B cell (primary cell): ENCODE measurements around the gene RSPH10B2. TPM values are rescaled to one million over a fixed set of nuclear protein-coding genes. Genes with fewer than 3 reads are reported as not detected.
"Not testable (repeated sequence)": the region's sequence is repeated elsewhere in the genome, so short reads cannot be mapped to it uniquely, and the experiment has no call there.

Source experiments
- ATAC-seq: fragments of 200-7000 bp; cut with Tn5 transposase; one replicate; pipeline ENCODE4 v1.10.0; 2021; ENCODE audit warnings: low read depth, mild to moderate bottlenecking, moderate number of reproducible peaks, moderate library complexity
- CTCF ChIA-PET: fragments of 350-600 bp; sonication (Branson Sonifier 250); formaldehyde crosslinking; loops from one replicate; lab custom pipeline; 2021; ENCODE audit warnings: antibody characterized with exemption, inconsistent platforms; lab: Charles Lee
- POLR2A ChIA-PET: fragments of 350-600 bp; sonication (Branson Sonifier 250); formaldehyde crosslinking; loops from one replicate; lab custom pipeline; 2021; ENCODE audit warnings: antibody characterized with exemption; lab: Charles Lee
- DNase-seq: peaks from one replicate; pipeline ENCODE4 v3.0.0; 2013
- H2AFZ ChIP-seq: 2 replicates; pipeline ENCODE4 v1.6.1; 2012; ENCODE audit warnings: mild to moderate bottlenecking, low read depth, low read length; ENCODE audit not compliant: insufficient read depth, poor library complexity, severe bottlenecking
- H3K27ac ChIP-seq, 2 donors: 1 replicate in 1 of 2; 2 replicates in 1 of 2; pipeline ENCODE4 v1.5.1; 2012 to 2013; ENCODE audit warnings: low read length in 2 of 2, mild to moderate bottlenecking in 2 of 2, moderate library complexity in 1 of 2
- H3K27me3 ChIP-seq, 4 experiments: fragments of 200-600 bp in 1 of 4; sonication (generic) in 1 of 4; replicated peaks in 1 of 4; 1 replicate in 2 of 4; 2 replicates in 2 of 4; pipeline versions ENCODE4 v1.6.1 to v1.7.0; 2013 to 2016; ENCODE audit warnings: low read length in 3 of 4, mild to moderate bottlenecking in 2 of 4, mixed read lengths in 1 of 4, moderate library complexity in 1 of 4; ENCODE audit not compliant: insufficient read depth in 4 of 4, control insufficient read depth in 3 of 4; ENCODE audit errors: control extremely low read depth in 1 of 4
- H3K36me3 ChIP-seq, 2 experiments: replicated peaks in 1 of 2; 1 replicate in 1 of 2; 2 replicates in 1 of 2; pipeline versions ENCODE4 v1.6.1 to v1.7.1; 2013; ENCODE audit warnings: low read length in 1 of 2; ENCODE audit not compliant: insufficient read depth in 2 of 2, control insufficient read depth in 1 of 2; ENCODE audit errors: control extremely low read depth in 1 of 2, extremely low read depth in 1 of 2
- H3K4me1 ChIP-seq, 2 donors: fragments of 200-600 bp in 1 of 2; sonication (generic) in 1 of 2; 1 replicate in 1 of 2; 2 replicates in 1 of 2; pipeline versions ENCODE4 v1.5.1 to v1.6.1; 2013 to 2017; ENCODE audit warnings: low read length in 2 of 2; ENCODE audit not compliant: control insufficient read depth in 2 of 2, insufficient read depth in 2 of 2
- H3K4me2 ChIP-seq: replicated peaks from 2 replicates; pipeline ENCODE3; 2012; ENCODE audit warnings: mild to moderate bottlenecking, low read depth, low read length; ENCODE audit not compliant: poor library complexity, severe bottlenecking
- H3K4me3 ChIP-seq, 5 experiments: fragments of 200-600 bp in 1 of 5; sonication (generic) in 1 of 5; 1 replicate in 3 of 5; 2 replicates in 2 of 5; pipeline versions ENCODE4 v1.5.1 to v1.7.0; 2011 to 2016; ENCODE audit warnings: low read length in 4 of 5, mild to moderate bottlenecking in 4 of 5, low read depth in 2 of 5, control low read depth in 1 of 5, moderate library complexity in 1 of 5; ENCODE audit not compliant: insufficient read depth in 1 of 5; ENCODE audit errors: control extremely low read depth in 1 of 5, extremely low read depth in 1 of 5
- H3K79me2 ChIP-seq: fragments of 200-600 bp; sonication (generic); one replicate; pipeline ENCODE4 v1.6.0; 2016; ENCODE audit warnings: low read length; ENCODE audit not compliant: control insufficient read depth, insufficient read depth
- H3K9ac ChIP-seq: fragments of 200-600 bp; sonication (generic); 2 replicates; pipeline ENCODE4 v1.6.1; 2017; ENCODE audit warnings: mild to moderate bottlenecking, low read length, moderate library complexity
- H3K9me3 ChIP-seq, 3 donors: one replicate each; pipeline versions ENCODE4 v1.6.1 to v1.7.1; 2013; ENCODE audit warnings: low read length in 2 of 3; ENCODE audit not compliant: control insufficient read depth in 2 of 3, insufficient read depth in 1 of 3; ENCODE audit errors: control extremely low read depth in 1 of 3
- H4K20me1 ChIP-seq: 2 replicates; pipeline ENCODE4 v1.6.0; 2012; ENCODE audit warnings: mild to moderate bottlenecking, low read length; ENCODE audit not compliant: insufficient read depth, control insufficient read depth, poor library complexity, severe bottlenecking
- H3K27ac Mint-ChIP-seq: one replicate; pipeline ENCODE4 v1.8.0; 2021; ENCODE audit warnings: mixed read lengths
- H3K27me3 Mint-ChIP-seq: one replicate; pipeline ENCODE4 v1.8.0; 2021; ENCODE audit warnings: mixed read lengths
- H3K4me1 Mint-ChIP-seq: one replicate; pipeline ENCODE4 v1.8.0; 2021; ENCODE audit warnings: mixed read lengths
- H3K4me3 Mint-ChIP-seq: one replicate; pipeline ENCODE4 v1.8.0; 2021; ENCODE audit warnings: mixed read lengths
- H3K9me3 Mint-ChIP-seq: one replicate; pipeline ENCODE4 v1.8.0; 2022; ENCODE audit warnings: mixed read lengths; ENCODE audit not compliant: insufficient read depth
- WGBS: methylation state at CpG from one replicate; pipeline ENCODE4 v1.1.5; 2013; ENCODE audit warnings: missing lambda C conversion rate; ENCODE audit not compliant: insufficient coverage; 5-methylcytosine and 5-hydroxymethylcytosine counted together
- intact Hi-C: fragments of 100-400 bp; cut with micrococcal nuclease; formaldehyde crosslinking; loops from one replicate; pipeline ENCODE4 v1.10.0; 2022
- polyA plus RNA-seq: library from polyadenylated mRNA; depleted of rRNA; stranded (reverse); fragments of >200 nt; gene quantifications from 2 replicates; pipeline ENCODE4 v1.2.3, GENCODE V29; 2012
- total RNA-seq, 2 donors: library from RNA; stranded (reverse); fragments of 120-200 nt in 1 of 2; gene quantifications; 1 replicate in 1 of 2; 2 replicates in 1 of 2; pipeline versions ENCODE4 v1.2.3 to v1.2.4, GENCODE V29; 2013 to 2022

The RSPH10B2 gene
- total and polyA plus RNA-seq, 2 donors (not counting 1 experiment from before 2014, with no cell fraction given) = 1.4 TPM; not detected in 1

DNA sequence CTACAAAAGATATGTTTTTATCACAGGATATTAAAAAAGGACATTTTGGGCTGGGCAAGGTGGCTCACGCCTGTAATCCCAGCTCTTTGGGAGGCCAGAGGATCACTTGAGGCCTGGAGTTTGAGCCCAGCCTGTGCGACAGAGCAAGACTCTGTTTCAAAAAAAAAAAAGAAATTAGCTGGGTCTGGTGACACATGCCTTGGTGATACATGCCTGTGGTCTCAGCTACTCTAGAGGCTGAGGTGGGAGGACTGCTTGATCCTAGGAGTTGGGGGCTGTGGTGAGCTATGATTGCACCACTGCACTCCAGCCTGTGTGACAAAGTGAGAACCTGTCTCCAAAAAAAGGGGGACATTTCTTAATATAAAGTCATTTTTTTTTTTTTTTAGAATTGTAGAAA lies 46.4 kb downstream of the RSPH10B2 start:
- intact Hi-C loops, H3K36me3 ChIP-seq, H3K9me3 Mint-ChIP-seq: not testable (repeated sequence)

DNA sequence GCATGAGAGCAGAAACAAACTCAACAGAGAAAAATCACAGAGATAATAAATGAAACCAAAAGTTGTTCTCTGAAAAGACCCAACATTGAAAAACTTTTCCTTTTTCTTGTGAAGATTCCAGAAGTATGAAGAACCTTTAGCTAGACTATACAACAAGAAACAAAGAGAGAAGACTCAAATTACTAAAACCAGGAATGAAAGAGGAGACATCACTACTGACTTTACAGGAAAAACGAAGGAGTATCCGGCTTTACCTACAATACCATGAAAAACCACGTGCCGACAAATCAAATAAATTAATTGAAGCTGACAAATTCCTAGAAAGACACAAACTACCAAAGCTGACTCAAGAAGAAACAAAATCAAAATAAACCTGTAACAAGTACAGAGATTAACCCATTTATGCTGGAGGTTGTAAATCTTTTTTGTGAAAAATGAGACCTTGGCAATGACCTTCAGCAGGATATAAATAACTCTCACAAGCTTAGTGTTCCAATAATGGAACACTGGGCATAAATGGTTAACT lies 53.6 kb downstream of the RSPH10B2 start:
- POLR2A ChIA-PET = not testable (repeated sequence)

More for the DNA sequence above, 46.4 kb downstream of the RSPH10B2 start:
- H2AFZ ChIP-seq, H3K9me3 ChIP-seq, H3K4me3 ChIP-seq, H3K4me3 Mint-ChIP-seq, H3K27me3 Mint-ChIP-seq, H3K27ac Mint-ChIP-seq, POLR2A ChIA-PET, H3K4me1 ChIP-seq, H3K79me2 ChIP-seq, H3K9ac ChIP-seq, ATAC-seq, H3K27ac ChIP-seq, H3K27me3 ChIP-seq, H3K4me1 Mint-ChIP-seq, CTCF ChIA-PET, DNase-seq, H3K4me2 ChIP-seq, H4K20me1 ChIP-seq: not testable (repeated sequence)
- WGBS = no CpG with 5 or more reads among the region's 2 CpGs

DNA sequence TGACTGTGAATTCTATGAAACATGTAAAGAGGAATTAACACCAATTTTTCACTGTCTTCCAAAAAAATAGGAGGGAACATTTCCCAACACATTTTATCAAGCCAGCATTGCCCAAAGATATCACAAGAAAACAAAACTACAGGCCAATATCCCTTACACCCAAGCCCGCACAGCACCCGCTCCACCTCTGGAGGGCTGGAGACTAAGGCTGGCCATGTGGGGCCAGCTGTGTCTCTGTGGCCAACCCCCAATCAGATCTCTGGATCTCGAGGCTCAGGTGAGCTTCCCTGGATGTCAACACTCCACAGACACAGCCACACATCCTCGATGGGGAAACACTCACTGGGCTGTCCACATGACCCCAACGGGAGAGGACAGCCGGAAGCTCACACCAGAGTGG lies 54.1 kb downstream of the RSPH10B2 start:
- H3K4me1 Mint-ChIP-seq, H3K4me2 ChIP-seq, H3K36me3 ChIP-seq, CTCF ChIA-PET, H3K27me3 ChIP-seq, H3K4me3 Mint-ChIP-seq, H3K27ac ChIP-seq, H4K20me1 ChIP-seq, H3K4me3 ChIP-seq, ATAC-seq, H3K27ac Mint-ChIP-seq, H3K9me3 Mint-ChIP-seq, H3K4me1 ChIP-seq, H3K79me2 ChIP-seq, H3K9me3 ChIP-seq, H3K27me3 Mint-ChIP-seq, POLR2A ChIA-PET, H3K9ac ChIP-seq, H2AFZ ChIP-seq, intact Hi-C loops, DNase-seq: not testable (repeated sequence)
- no CpG with 5 or more reads among the region's 6 CpGs for WGBS

More for the DNA sequence above, 53.6 kb downstream of the RSPH10B2 start:
- H3K27ac Mint-ChIP-seq, H3K4me3 ChIP-seq, H3K9me3 ChIP-seq, H3K4me1 ChIP-seq, H3K27ac ChIP-seq, H3K27me3 Mint-ChIP-seq, H3K9ac ChIP-seq, intact Hi-C loops, H2AFZ ChIP-seq, CTCF ChIA-PET, H3K36me3 ChIP-seq, H3K4me3 Mint-ChIP-seq, H4K20me1 ChIP-seq, H3K79me2 ChIP-seq, H3K27me3 ChIP-seq, DNase-seq, ATAC-seq, H3K9me3 Mint-ChIP-seq, H3K4me1 Mint-ChIP-seq, H3K4me2 ChIP-seq: not testable (repeated sequence)
- WGBS = no CpG with 5 or more reads among the region's 4 CpGs

DNA sequence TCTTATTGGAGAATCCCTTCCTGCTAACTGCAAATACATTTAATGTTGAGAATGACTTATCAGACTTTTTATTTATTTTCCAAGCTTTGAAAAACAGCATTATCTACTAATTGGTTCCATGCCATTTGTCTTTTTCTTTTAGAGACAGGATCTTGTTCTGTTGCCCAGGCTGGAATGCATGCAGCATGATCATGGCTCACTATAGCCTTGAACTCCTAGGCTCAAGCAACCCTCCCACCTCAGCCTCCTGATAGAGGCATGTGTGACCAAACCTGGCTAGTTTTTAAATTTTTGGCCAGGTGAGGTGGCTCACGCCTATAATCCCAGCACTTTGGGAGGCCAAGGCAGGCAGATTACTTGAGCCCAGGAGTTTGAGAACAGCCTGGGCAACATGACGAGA lies 59.1 kb downstream of the RSPH10B2 start:
- CTCF ChIA-PET, H3K36me3 ChIP-seq, H3K9me3 Mint-ChIP-seq, H3K4me1 ChIP-seq, H3K4me2 ChIP-seq, H4K20me1 ChIP-seq, POLR2A ChIA-PET, ATAC-seq, H3K4me3 Mint-ChIP-seq, H3K9ac ChIP-seq, H3K27ac Mint-ChIP-seq, H3K79me2 ChIP-seq, intact Hi-C loops, H3K4me3 ChIP-seq, H3K9me3 ChIP-seq, H3K27ac ChIP-seq, H2AFZ ChIP-seq, DNase-seq, H3K27me3 Mint-ChIP-seq, H3K4me1 Mint-ChIP-seq, H3K27me3 ChIP-seq: not testable (repeated sequence)
- WGBS = 100% methylated on average over 2 of the region's 2 CpGs
